ENCODE results near the gene SMIM41.

SMIM41 gene

DNA sequence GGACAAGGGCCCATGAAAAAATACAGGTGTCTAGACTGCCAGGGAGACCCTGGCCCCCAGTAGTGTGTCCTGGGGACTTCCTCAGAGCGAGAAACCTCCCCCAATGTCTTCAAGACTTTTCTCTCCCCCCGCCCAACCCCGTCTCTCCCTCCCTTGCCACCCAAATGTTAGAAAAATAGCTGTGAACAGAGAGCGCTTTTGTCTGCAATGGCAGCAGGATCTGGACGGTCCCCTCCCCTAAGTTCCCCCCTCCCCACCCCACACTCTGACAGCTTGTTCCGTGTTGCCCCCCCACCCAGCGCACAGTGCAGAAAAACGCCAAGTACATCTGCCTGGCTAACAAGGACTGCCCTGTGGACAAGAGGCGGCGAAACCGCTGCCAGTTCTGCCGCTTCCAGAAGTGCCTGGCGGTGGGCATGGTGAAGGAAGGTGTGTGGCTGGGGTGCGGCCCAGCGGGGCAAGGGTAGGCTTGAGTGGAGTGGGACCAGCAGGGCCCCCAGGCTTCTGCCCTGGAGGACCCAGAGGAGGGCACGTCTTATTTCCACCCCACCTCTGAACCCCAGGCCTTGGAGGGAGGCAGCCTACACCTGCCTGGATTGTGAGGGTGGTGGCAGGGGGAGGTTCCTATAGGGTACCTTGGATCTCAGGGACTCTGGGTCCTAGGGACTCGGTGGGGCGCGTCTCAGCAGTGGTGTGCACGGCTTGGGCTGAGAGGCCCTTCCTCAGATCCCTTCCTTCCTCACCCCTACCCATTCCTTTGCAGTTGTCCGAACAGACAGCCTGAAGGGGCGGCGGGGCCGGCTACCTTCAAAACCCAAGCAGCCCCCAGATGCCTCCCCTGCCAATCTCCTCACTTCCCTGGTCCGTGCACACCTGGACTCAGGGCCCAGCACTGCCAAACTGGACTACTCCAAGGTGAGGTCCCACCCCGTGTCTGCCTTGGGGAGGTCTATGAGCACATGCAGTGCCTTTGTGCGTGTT is 23.5 kb upstream of the SMIM41 start:
- no peak for TF ChIP-seq CTCF (conservative IDR thresholded peaks at IDR 0.05)
- TF ChIP-seq ZFX (IDR thresholded peaks at IDR 0.05), result no peak
- H3K27ac ChIP-seq, result no peak overlapping the region

DNA sequence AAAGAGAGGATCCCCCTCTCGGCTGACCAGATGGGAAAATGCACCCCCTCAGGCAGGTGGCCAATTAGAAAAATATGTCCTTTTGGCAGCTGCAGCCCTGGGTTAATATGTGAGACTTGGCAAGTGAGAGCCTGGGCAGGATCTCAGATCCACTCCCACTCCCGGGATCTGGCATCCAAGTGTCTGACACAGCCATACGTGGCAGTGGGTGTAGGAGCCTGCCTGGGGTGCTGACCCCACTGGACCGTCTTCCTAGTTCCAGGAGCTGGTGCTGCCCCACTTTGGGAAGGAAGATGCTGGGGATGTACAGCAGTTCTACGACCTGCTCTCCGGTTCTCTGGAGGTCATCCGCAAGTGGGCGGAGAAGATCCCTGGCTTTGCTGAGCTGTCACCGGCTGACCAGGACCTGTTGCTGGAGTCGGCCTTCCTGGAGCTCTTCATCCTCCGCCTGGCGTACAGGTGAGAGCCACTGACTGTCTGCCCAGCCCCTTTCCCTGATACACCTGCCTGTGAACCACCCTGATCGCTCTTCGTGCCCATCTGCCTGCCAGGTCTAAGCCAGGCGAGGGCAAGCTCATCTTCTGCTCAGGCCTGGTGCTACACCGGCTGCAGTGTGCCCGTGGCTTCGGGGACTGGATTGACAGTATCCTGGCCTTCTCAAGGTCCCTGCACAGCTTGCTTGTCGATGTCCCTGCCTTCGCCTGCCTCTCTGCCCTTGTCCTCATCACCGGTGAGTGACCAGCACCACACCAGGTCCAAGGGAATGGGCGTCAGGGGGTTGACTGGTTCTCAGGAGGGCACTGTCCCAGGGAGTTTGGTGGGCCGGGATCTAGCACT is 22.5 kb upstream of the SMIM41 start:
- H3K27ac ChIP-seq, result no peak overlapping the region
- TF ChIP-seq CTCF (conservative IDR thresholded peaks at IDR 0.05) (no peak), ZFX (IDR thresholded peaks at IDR 0.05) (no peak)

DNA sequence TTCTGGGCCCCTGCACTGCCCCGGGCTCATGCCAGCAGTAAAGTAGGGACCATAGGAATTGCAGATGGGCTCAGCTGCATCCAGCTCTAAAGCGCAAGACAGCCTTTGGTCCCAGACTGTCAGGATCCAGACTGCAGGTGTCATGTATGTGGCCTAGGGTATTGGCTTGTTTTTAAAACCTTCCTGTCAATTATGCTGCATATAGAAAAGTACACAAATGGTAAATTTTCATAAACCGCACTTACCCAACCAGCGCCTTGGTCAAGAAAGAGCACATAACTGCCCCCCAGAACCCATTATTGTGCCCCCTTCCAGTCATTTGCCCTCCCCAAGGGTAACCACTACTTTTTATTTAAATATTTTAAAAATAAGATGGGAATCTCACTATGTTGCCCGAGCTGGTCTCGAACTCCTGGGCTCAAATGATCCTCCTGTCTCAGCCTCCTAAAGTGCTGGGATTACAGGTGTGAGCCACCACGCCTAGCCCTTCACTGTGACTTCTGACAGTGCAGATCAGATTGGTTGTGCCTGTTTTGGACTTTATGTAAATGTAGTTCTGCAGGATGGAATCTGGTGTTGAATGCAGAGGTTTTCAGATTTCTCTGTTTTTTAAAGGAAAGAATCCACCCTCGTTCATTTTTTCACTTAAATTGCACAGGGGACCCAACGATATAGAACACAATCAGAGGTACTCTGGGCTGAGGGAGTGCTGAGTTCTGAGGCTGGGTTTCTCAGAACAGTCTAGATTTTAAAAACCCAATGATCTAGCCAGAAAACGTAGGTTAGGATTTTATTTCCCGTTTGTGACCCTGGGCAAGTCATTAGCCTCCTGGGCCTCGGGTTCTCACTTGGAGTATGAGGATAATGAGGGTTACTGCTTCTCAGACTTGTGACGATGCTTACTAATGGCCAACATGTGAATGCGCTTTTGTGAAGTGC is 21.6 kb upstream of the SMIM41 start:
- no peak overlapping the region for H3K27ac ChIP-seq
- TF ChIP-seq CTCF (conservative IDR thresholded peaks at IDR 0.05), result no peak
- no peak for TF ChIP-seq ZFX (IDR thresholded peaks at IDR 0.05)

DNA sequence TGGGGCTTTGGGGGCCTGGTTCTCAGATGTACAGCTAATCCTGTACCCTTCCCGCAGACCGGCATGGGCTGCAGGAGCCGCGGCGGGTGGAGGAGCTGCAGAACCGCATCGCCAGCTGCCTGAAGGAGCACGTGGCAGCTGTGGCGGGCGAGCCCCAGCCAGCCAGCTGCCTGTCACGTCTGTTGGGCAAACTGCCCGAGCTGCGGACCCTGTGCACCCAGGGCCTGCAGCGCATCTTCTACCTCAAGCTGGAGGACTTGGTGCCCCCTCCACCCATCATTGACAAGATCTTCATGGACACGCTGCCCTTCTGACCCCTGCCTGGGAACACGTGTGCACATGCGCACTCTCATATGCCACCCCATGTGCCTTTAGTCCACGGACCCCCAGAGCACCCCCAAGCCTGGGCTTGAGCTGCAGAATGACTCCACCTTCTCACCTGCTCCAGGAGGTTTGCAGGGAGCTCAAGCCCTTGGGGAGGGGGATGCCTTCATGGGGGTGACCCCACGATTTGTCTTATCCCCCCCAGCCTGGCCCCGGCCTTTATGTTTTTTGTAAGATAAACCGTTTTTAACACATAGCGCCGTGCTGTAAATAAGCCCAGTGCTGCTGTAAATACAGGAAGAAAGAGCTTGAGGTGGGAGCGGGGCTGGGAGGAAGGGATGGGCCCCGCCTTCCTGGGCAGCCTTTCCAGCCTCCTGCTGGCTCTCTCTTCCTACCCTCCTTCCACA is 20.7 kb upstream of the SMIM41 start:
- no peak overlapping the region for H3K27ac ChIP-seq
- TF ChIP-seq CTCF (conservative IDR thresholded peaks at IDR 0.05) (no peak), ZFX (IDR thresholded peaks at IDR 0.05) (no peak)

GRCh38 chr12:52059582-52060497 is 19.7 kb upstream of the SMIM41 start:
- TF ChIP-seq CTCF (conservative IDR thresholded peaks at IDR 0.05) (no peak), ZFX (IDR thresholded peaks at IDR 0.05) (no peak)
- no peak overlapping the region for H3K27ac ChIP-seq
